Measurements from ENCODE around the gene NUP93. TPM values are rescaled to one million over a fixed set of nuclear protein-coding genes. Genes with fewer than 3 reads are reported as not detected.

NUP93 gene
- total RNA-seq, 2 experiments from 2014 or later: 45.6 to 47.2 TPM

GRCh38 chr16:56861756-56862155 lies 131.8 kb downstream of the NUP93 start:
- Histone ChIP-seq H3K27me3 (ENCODE audit: control insufficient read depth in 1 of 2, insufficient read depth in 2 of 2, low read length in 2 of 2) (no peaks in the 10 kb centered on the region), H3K36me3 (ENCODE audit: insufficient read depth, low read length) (no peaks in the 10 kb centered on the region), H3K9me3 (ENCODE audit: control insufficient read depth in 1 of 2, insufficient read depth in 1 of 2, low read length in 2 of 2) (no peaks in the 10 kb centered on the region), H3K4me3 (ENCODE audit: low read length) (no peak overlapping the region), H3K27ac (ENCODE audit: low read depth in 1 of 2, low read length in 2 of 2) (no peak overlapping the region), H3K4me1 (ENCODE audit: insufficient read depth, low read length) (peaks cover 67% of the 10 kb centered on the region)
- no peaks in the 10 kb centered on the region for H3K27me3 Mint-ChIP-seq
- no peak for TF ChIP-seq CTCF (IDR thresholded peaks at IDR 0.05)
- H3K4me1 Mint-ChIP-seq (ENCODE audit: low read depth): peaks cover 31% of the 10 kb centered on the region
- H3K9me3 Mint-ChIP-seq: no peaks in the 10 kb centered on the region
- ATAC-seq (ENCODE audit: poor library complexity) (no peak), DNase-seq (no peak)
- intact Hi-C loops (cut with DNase I, micrococcal nuclease): loop anchor here (10.0 kb wide), 2 partner anchors 183 to 223 kb away; no protein-coding TSS in a partner anchor
- no peaks in the 10 kb centered on the region for H3K36me3 Mint-ChIP-seq (ENCODE audit: low read depth)
- ChIA-PET CTCF (no interaction called here), POLR2A (no interaction called here)
- no peak overlapping the region for H3K4me3 Mint-ChIP-seq
- H3K27ac Mint-ChIP-seq: peak overlapping the region; percentile 10

- Histone ChIP-seq H3K4me3 (ENCODE audit: low read length) (no peak overlapping the region), H3K36me3 (ENCODE audit: insufficient read depth, low read length) (no peaks in the 10 kb centered on the region), H3K27me3 (ENCODE audit: control insufficient read depth in 1 of 2, insufficient read depth in 2 of 2, low read length in 2 of 2) (no peaks in the 10 kb centered on the region), H3K4me1 (ENCODE audit: insufficient read depth, low read length) (peaks cover 75% of the 10 kb centered on the region), H3K9me3 (ENCODE audit: control insufficient read depth in 1 of 2, insufficient read depth in 1 of 2, low read length in 2 of 2) (no peaks in the 10 kb centered on the region), H3K27ac (ENCODE audit: low read depth in 1 of 2, low read length in 2 of 2) (no peak overlapping the region)
- Mint-ChIP-seq H3K27ac (peak overlapping the region; percentile 36), H3K36me3 (ENCODE audit: low read depth) (no peaks in the 10 kb centered on the region), H3K4me3 (no peak overlapping the region), H3K4me1 (ENCODE audit: low read depth) (peaks cover 37% of the 10 kb centered on the region), H3K27me3 (no peaks in the 10 kb centered on the region), H3K9me3 (no peaks in the 10 kb centered on the region)
- no peak for ATAC-seq (ENCODE audit: poor library complexity)
- ChIA-PET CTCF (no interaction called here), POLR2A (interaction anchor here (1.2 kb wide), 1 partner anchor 69 kb away, joined by 3 read pairs; the partner anchor contains the start of gene HERPUD1)
- TF ChIP-seq CTCF (IDR thresholded peaks at IDR 0.05): no peak
- peak in 2 of 14 experiments; percentile 39 to 56 for DNase-seq
- intact Hi-C loops (cut with DNase I, micrococcal nuclease): loop anchor here (10.0 kb wide), 2 partner anchors 182 to 222 kb away; no protein-coding TSS in a partner anchor
These were observed 132.8 kb downstream of the NUP93 start for GRCh38 chr16:56862776-56863175.

GRCh38 chr16:56864960-56865359 lies 135.0 kb downstream of the NUP93 start, which contains the start of gene SLC12A3:
Gene SLC12A3 (plus strand): TSS chr16:56865207. CDS start chr16:56865236, 29 bp downstream.
- Histone ChIP-seq H3K9me3 (ENCODE audit: control insufficient read depth in 1 of 2, insufficient read depth in 1 of 2, low read length in 2 of 2) (no peaks in the 10 kb centered on the region), H3K27ac (ENCODE audit: low read depth in 1 of 2, low read length in 2 of 2) (no peak within 1 kb of the TSS), H3K36me3 (ENCODE audit: insufficient read depth, low read length) (no peaks in the 10 kb centered on the region), H3K4me3 (ENCODE audit: low read length) (no peak within 1 kb of the TSS), H3K4me1 (ENCODE audit: insufficient read depth, low read length) (peaks cover 56% of the 10 kb centered on the region), H3K27me3 (ENCODE audit: control insufficient read depth in 1 of 2, insufficient read depth in 2 of 2, low read length in 2 of 2) (no peaks in the 10 kb centered on the region)
- intact Hi-C loops (cut with DNase I, micrococcal nuclease): loop anchor here (5.0 to 10.0 kb wide), 4 partner anchors 67 to 302 kb away; partner anchors contain the start of gene HERPUD1 (in 2 of the 2)
- CTCF ChIA-PET: no interaction called here
- no peaks in the 10 kb centered on the region for H3K36me3 Mint-ChIP-seq (ENCODE audit: low read depth)
- H3K4me3 Mint-ChIP-seq: no peak within 1 kb of the TSS
- ATAC-seq (ENCODE audit: poor library complexity) (no peak), DNase-seq (no peak)
- peaks cover 33% of the 10 kb centered on the region for H3K4me1 Mint-ChIP-seq (ENCODE audit: low read depth)
- TF ChIP-seq CTCF (IDR thresholded peaks at IDR 0.05): no peak
- H3K27ac Mint-ChIP-seq: no peak within 1 kb of the TSS
- H3K27me3 Mint-ChIP-seq: no peaks in the 10 kb centered on the region
- POLR2A ChIA-PET: no interaction called here
- H3K9me3 Mint-ChIP-seq: no peaks in the 10 kb centered on the region

Data from CD4-positive, alpha-beta T cell (primary cell).